ENCODE measurements around the gene ERF. TPM values are rescaled to one million over a fixed set of nuclear protein-coding genes. Genes with fewer than 3 reads are reported as not detected.
A peak's percentile ranks its signal among the peaks of the same experiment; 100 is the strongest.

ERF gene
- polyA plus RNA-seq, 1 of the 3 experiments (the other 2 are of a cell fraction), result 89.6 TPM

DNA sequence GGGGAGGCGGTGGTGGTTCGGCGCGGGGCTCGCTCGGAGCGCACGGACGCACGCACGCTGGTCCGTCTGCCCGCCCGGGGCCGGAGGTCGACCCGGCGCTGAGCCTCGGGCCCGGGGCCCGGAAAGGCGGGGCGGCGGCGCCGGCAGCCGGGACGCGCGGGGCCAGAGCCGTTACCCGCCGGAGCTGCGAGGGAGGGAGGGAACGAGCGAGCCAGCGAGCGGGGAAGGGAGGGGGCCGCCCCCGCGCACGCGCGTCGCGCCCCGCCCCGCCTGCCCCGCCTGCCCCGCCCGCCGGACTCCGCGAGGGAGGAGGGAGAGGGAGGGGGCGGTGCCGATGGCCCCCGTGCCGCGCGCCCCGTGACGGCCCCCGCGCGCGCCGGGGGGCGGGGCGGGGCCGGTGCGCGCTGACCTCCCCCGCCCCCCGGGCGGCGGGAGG is 29.2 kb upstream of the ERF start:
- DNase-seq, result peak; percentile 95
- WGBS (ENCODE audit: low lambda C conversion rate), result 0% methylated on average over 5 of the region's 76 CpGs
- Histone ChIP-seq H3F3A (replicated peaks; ENCODE audit: insufficient read depth) (peaks cover 36% of the 10 kb centered on the region), H3K9ac (no peak overlapping the region), H4K20me1 (ENCODE audit: insufficient read depth) (peaks cover 24% of the 10 kb centered on the region), H3K27me3 (ENCODE audit: insufficient read depth) (no peaks in the 10 kb centered on the region), H3K4me3 (ENCODE audit: low read depth in 2 of 2, low read length in 1 of 2) (peak overlapping the region in 1 of 2 experiments; percentile 88; a peak in 2 of 4 replicates), H3K36me3 (replicated peaks in 1 of 2; ENCODE audit: control insufficient read depth in 1 of 2, insufficient read depth in 2 of 2, low read length in 1 of 2) (peaks cover 13 to 24% of the 10 kb centered on the region in 2 experiments), H3K4me1 (ENCODE audit: control insufficient read depth in 1 of 2, insufficient read depth in 2 of 2, low read depth in 1 of 2, low read length in 1 of 2) (peaks cover 38 to 53% of the 10 kb centered on the region in 2 experiments), H2AFZ (ENCODE audit: low read depth) (no peak overlapping the region), H3K9me2 (no peaks in the 10 kb centered on the region), H3K9me3 (no peaks in the 10 kb centered on the region), H3K27ac (ENCODE audit: low read depth in 2 of 2, low read length in 1 of 2) (peak overlapping the region in 1 of 2 experiments; percentile 95; a peak in 2 of 4 replicates), H3K4me2 (no peak overlapping the region), H3K79me2 (ENCODE audit: insufficient read depth) (peaks cover 51% of the 10 kb centered on the region)
- ChIA-PET CTCF (interaction anchor here (0.7 to 1.8 kb wide), 2 partner anchors 11 to 74 kb away, joined by 4 to 9 read pairs; no protein-coding TSS in a partner anchor), POLR2A (interaction anchor here (0.6 to 0.9 kb wide), 2 partner anchors 11 to 37 kb away, joined by 4 read pairs; no protein-coding TSS in a partner anchor)
- no peak for TF ChIP-seq YY1 (IDR thresholded peaks at IDR 0.05; ENCODE audit: low read depth)
- peak; percentile 54 for TF ChIP-seq NRF1 (IDR thresholded peaks at IDR 0.05; ENCODE audit: low read depth, low read length)

DNA sequence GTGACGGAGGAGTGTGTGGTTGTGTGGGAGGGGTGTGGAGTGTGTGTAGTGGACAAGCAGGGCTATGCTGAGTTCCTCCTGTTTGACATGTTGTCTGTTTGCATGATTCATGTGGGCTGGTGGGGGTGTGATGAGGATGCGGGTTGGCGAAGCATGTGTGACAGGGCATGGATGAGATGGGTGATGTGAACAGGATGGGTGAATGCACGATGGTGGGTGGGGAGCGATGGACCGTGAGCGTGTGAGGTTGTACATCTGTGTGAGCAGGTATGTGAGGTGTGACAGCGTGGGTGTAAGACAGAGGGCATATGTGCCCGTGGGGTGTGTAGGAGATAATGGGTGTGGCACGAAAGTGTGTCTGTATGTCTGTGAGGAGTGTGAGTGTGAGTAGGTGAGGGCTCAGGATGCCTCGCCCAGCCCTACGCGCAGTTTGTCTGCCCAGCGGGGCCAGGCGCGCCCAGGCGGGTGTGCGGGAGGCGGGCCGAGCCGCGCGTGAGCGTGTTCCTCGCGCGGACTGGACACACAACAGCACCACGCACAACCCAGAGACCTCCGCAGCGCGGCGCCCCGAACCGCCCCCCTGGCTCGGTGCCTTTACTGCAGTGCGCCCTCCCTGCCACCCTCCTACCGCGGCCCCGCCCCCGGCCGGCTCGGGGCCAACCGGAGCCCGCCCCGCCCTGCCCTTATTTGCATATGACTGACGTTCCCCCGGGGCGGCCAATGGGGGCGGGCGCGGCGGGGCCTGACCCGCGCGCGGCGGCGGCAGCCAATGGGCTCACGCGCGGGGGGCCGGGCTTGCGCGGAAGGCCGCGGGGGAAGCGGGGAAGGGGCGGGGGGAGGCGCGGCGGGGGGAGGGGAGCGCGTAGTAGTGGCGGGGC is 28.5 kb upstream of the ERF start:
- TF ChIP-seq TAF1 (IDR thresholded peaks at IDR 0.05; ENCODE audit: borderline replicate concordance, low read depth, low read length), result 0 out of 2 replicates have a peak, but pooled peaks have one; percentile 7
- peak; percentile 25; the same call in 1 of the 2 replicates for TF ChIP-seq NRF1 (IDR thresholded peaks at IDR 0.05; ENCODE audit: low read depth, low read length)
- no peak for TF ChIP-seq JUND (IDR thresholded peaks at IDR 0.05)
- TF ChIP-seq, protein P1, sequence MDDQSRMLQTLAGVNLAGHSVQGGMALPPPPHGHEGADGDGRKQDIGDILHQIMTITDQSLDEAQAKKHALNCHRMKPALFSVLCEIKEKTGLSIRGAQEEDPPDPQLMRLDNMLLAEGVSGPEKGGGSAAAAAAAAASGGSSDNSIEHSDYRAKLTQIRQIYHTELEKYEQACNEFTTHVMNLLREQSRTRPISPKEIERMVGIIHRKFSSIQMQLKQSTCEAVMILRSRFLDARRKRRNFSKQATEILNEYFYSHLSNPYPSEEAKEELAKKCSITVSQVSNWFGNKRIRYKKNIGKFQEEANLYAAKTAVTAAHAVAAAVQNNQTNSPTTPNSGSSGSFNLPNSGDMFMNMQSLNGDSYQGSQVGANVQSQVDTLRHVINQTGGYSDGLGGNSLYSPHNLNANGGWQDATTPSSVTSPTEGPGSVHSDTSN (IDR thresholded peaks at IDR 0.05), result peak; percentile 74
- TF ChIP-seq NFIC (IDR thresholded peaks at IDR 0.05; ENCODE audit: borderline replicate concordance), result peak; percentile 79
- peak; percentile 34; the same call in 1 of the 2 replicates for TF ChIP-seq MXI1 (IDR thresholded peaks at IDR 0.05; ENCODE audit: low read depth, low read length)
- no peak for TF ChIP-seq CHD2 (IDR thresholded peaks at IDR 0.05; ENCODE audit: low read length, partially characterized antibody)
- TF ChIP-seq POLR2AphosphoS5 (IDR thresholded peaks at IDR 0.05; ENCODE audit: low read depth, low read length), result peak; percentile 38; the same call in 1 of the 2 replicates
- ChIA-PET POLR2A (no interaction called here), CTCF (interaction anchor here (0.7 to 7.1 kb wide), 3 partner anchors 13 to 75 kb away, joined by 3 to 205 read pairs (median 4); partner anchors contain the start of gene GSK3A)
- Histone ChIP-seq H3K4me3 (ENCODE audit: low read depth in 2 of 2, low read length in 1 of 2) (peak overlapping the region; percentile 58 to 60), H4K20me1 (ENCODE audit: insufficient read depth) (peaks cover 24% of the 10 kb centered on the region), H3K27ac (ENCODE audit: low read depth in 2 of 2, low read length in 1 of 2) (peak overlapping the region; percentile 93 to 96), H3K27me3 (ENCODE audit: insufficient read depth) (no peaks in the 10 kb centered on the region), H3K79me2 (ENCODE audit: insufficient read depth) (peaks cover 58% of the 10 kb centered on the region), H3K9me3 (no peaks in the 10 kb centered on the region), H3K36me3 (replicated peaks in 1 of 2; ENCODE audit: control insufficient read depth in 1 of 2, insufficient read depth in 2 of 2, low read length in 1 of 2) (peaks cover 9 to 18% of the 10 kb centered on the region in 2 experiments), H3K9ac (peak overlapping the region; percentile 39; the same call in 1 of the 2 replicates), H3K9me2 (no peaks in the 10 kb centered on the region), H2AFZ (ENCODE audit: low read depth) (no peak overlapping the region), H3K4me2 (peak overlapping the region; percentile 97), H3F3A (replicated peaks; ENCODE audit: insufficient read depth) (peaks cover 41% of the 10 kb centered on the region), H3K4me1 (ENCODE audit: control insufficient read depth in 1 of 2, insufficient read depth in 2 of 2, low read depth in 1 of 2, low read length in 1 of 2) (peaks cover 45 to 59% of the 10 kb centered on the region in 2 experiments)
- peak; percentile 94 for DNase-seq
- WGBS (ENCODE audit: low lambda C conversion rate), result 18% methylated on average over 19 of the region's 74 CpGs

Measured in SK-N-SH (cell line).